ENCODE data around the gene CCIN. TPM values are rescaled to one million over a fixed set of nuclear protein-coding genes. Genes with fewer than 3 reads are reported as not detected.

The CCIN gene
- total RNA-seq, 1 donor from 2014 or later: not detected

- Histone ChIP-seq H3K27me3 (no peaks in the 10 kb centered on the region), H3K9me3 (no peaks in the 10 kb centered on the region), H3K36me3 (peaks cover 0 to 6% of the 10 kb centered on the region in 2 donors), H3K27ac (peak overlapping the region in 1 of 2 donors; percentile 34), H3K4me3 (no peak overlapping the region), H3K4me1 (peaks cover 22 to 38% of the 10 kb centered on the region in 2 donors)
- intact Hi-C loops (cut with DNase I): no loop called here
- no peak for DNase-seq (ENCODE audit: low spot score in 2 of 2)
- no peak for TF ChIP-seq CTCF (IDR thresholded peaks at IDR 0.05)
These were observed 22.5 kb upstream of the CCIN start for GRCh38 chr9:36146651-36147050.

GRCh38 chr9:36147441-36148175 is 21.6 kb upstream of the CCIN start:
- no peaks in the 10 kb centered on the region for H3K9me3 ChIP-seq
- DNase-seq (ENCODE audit: low spot score in 2 of 2): no peak
- intact Hi-C loops (cut with DNase I): loop anchor here (1.0 kb wide), 1 partner anchor 18 kb away; no protein-coding TSS in a partner anchor
- H3K36me3 ChIP-seq: peaks cover 0 to 8% of the 10 kb centered on the region in 2 donors
- peak overlapping the region; percentile 59 to 82 for H3K27ac ChIP-seq
- no peak for TF ChIP-seq CTCF (IDR thresholded peaks at IDR 0.05)
- peaks cover 17 to 30% of the 10 kb centered on the region in 2 donors for H3K4me1 ChIP-seq
- no peak overlapping the region for H3K4me3 ChIP-seq
- H3K27me3 ChIP-seq: no peaks in the 10 kb centered on the region

GRCh38 chr9:36148311-36149051 is 20.7 kb upstream of the CCIN start:
- Histone ChIP-seq H3K36me3 (peaks cover 0 to 8% of the 10 kb centered on the region in 2 donors), H3K4me3 (peak overlapping the region in 1 of 2 donors; percentile 21), H3K4me1 (peaks cover 10 to 22% of the 10 kb centered on the region in 2 donors), H3K9me3 (no peaks in the 10 kb centered on the region), H3K27ac (peak overlapping the region; percentile 59 to 82), H3K27me3 (no peaks in the 10 kb centered on the region)
- intact Hi-C loops (cut with DNase I): loop anchor here (1.0 kb wide), 1 partner anchor 17 kb away; no protein-coding TSS in a partner anchor
- TF ChIP-seq CTCF (IDR thresholded peaks at IDR 0.05): no peak
- peak; percentile 95 to 99 for DNase-seq (ENCODE audit: low spot score in 2 of 2)

- Histone ChIP-seq H3K36me3 (peaks cover 0 to 8% of the 10 kb centered on the region in 2 donors), H3K27me3 (no peaks in the 10 kb centered on the region), H3K9me3 (no peaks in the 10 kb centered on the region), H3K4me3 (peak overlapping the region in 1 of 2 donors; percentile 21), H3K27ac (peak overlapping the region; percentile 59 to 82), H3K4me1 (peaks cover 10 to 21% of the 10 kb centered on the region in 2 donors)
- no peak for DNase-seq (ENCODE audit: low spot score in 2 of 2)
- intact Hi-C loops (cut with DNase I): no loop called here
- no peak for TF ChIP-seq CTCF (IDR thresholded peaks at IDR 0.05)
These were observed 20.0 kb upstream of the CCIN start for GRCh38 chr9:36149197-36149596.

- DNase-seq (ENCODE audit: low spot score in 2 of 2): no peak
- H3K36me3 ChIP-seq: peaks cover 1 to 8% of the 10 kb centered on the region in 2 donors
- H3K9me3 ChIP-seq: no peaks in the 10 kb centered on the region
- no peaks in the 10 kb centered on the region for H3K27me3 ChIP-seq
- peak overlapping the region; percentile 46 to 82 for H3K27ac ChIP-seq
- peaks cover 10 to 24% of the 10 kb centered on the region in 2 donors for H3K4me1 ChIP-seq
- intact Hi-C loops (cut with DNase I): no loop called here
- H3K4me3 ChIP-seq: no peak overlapping the region
- TF ChIP-seq CTCF (IDR thresholded peaks at IDR 0.05): no peak
These were observed 18.4 kb upstream of the CCIN start for GRCh38 chr9:36150574-36151315.

All from ascending aorta (tissue), 2 donors.